Stimulated activated CD4-positive, alpha-beta T cell treated with anti-CD3 and anti-CD28 coated beads, Interleukin-15, amount 100 ng/mL, for 24 hours (primary cell): ENCODE results near the gene UTP4.
"Not testable (repeated sequence)": the region's sequence is repeated elsewhere in the genome, so short reads cannot be mapped to it uniquely, and the experiment has no call there.

Experiments used
- DNase-seq: peaks from one replicate; pipeline ENCODE4 v3.0.0-alpha.2; 2020

The UTP4 gene

GRCh38 chr16:69111216-69111875 is 21.1 kb upstream of the UTP4 start:
- no peak for DNase-seq

DNA sequence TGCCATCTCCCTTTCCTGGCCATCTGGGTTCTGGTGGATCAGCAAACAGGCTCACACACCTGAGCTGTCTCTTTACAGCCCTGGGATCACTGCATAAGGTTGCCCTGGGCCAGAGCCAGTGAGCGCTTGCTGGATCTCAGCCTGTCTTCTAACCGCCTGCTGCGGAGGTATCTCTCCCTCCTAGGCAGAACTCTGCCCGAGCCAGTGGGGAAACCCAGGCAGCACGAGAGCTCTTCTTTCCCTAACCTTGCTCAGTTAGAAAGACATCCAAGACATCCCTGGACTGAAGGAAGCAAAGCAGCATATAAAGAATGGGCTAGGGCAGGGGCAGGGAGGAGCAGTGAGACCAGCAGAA is 20.6 kb upstream of the UTP4 start:
- no peak for DNase-seq

- peak; percentile 78 for DNase-seq
Measured at GRCh38 chr16:69112285-69113129, 19.9 kb upstream of the UTP4 start.

GRCh38 chr16:69113216-69113615 is 19.2 kb upstream of the UTP4 start:
- DNase-seq, result no peak

- no peak for DNase-seq
Measured at GRCh38 chr16:69114346-69114975, 18.0 kb upstream of the UTP4 start.

DNA sequence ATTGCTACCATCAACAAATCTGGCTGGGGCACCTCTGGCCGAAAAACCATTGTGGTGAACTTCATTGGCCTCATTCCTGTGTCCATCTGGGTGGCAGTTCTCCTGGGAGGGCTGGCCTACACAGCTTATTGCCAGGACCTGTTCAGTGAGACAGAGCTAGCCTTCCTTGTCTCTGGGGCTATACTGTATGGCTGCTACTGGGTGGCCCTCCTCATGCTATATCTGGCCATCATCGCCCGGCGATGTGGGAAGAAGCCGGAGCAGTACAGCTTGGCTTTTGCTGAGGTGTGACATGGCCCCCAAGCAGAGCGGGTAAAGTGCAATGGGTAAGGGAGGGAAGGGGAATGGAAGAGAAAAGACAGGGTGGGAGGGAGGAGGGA is 17.5 kb upstream of the UTP4 start:
- no peak for DNase-seq

DNA sequence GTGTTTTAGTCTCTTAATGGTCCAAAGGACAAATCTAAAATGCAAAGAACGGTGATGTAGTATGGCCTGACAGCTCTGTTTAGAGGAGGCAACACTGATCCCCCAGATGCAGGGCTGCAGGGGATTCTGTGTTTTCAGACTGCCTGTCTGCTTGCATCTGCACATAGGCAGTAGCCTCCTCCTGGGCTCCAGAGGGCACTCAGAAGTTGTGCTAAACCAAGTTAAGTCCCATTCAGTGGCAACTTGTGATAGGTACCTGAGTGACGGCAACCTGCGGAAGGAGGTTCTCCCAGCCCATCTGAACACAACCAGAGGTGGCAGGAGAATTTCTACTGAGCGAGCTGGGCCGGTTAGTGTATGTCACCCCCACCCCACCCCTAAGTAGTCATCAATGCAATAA is 17.1 kb upstream of the UTP4 start:
- DNase-seq, result no peak

DNA sequence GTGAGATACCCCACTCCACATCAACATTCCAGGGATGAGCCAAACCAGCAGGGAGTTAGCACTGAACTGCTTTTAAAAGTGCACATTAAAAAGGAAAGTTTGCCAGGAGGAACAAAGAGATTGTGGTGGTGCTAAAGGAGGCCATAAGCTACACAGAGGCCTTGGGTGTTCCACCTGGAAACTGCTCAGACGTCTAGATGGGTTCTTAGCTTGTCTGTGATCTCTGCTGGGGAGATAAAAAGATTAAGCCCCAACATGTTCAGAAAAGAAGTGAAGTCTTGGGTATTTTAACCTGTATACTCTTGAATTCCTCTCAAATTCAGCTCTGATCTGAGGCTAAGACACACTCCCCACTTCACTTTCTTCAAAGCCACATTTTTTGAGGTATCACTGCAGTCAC is 16.6 kb upstream of the UTP4 start:
- DNase-seq, result no peak

DNA sequence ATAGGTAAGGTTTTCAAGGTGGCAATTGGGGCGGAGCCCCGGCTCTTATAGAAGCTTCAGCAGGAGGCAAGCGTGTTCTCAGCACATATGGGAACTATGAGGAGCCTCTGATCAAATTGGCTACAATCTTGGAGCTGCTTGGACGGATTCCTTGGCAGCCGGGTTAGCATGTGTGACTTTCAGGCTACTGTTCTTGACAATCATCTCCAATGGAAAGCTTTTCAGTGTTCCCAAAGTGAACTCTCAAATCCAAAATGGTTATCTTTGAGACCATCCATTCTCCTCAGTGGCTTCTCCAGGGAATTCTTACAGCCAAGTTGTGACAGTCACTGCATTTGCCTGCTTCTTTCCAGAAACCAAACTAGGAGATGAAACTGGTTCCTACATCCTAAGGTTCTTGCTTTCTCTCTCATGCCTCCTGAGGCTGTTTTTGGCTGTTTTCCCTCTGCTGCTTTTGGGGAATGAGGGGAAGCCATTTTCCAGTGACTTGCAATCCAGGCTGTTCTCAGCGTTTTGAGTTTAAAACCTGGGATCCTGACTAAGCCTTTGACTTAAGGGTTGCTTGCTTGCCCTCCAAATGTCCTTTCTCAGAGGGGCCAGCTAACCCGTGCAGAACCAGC is 16.1 kb upstream of the UTP4 start:
- DNase-seq, result no peak

GRCh38 chr16:69116906-69117305 is 15.5 kb upstream of the UTP4 start:
- DNase-seq, result no peak

GRCh38 chr16:69118468-69118867 is 14.0 kb upstream of the UTP4 start:
- DNase-seq, result no peak

DNA sequence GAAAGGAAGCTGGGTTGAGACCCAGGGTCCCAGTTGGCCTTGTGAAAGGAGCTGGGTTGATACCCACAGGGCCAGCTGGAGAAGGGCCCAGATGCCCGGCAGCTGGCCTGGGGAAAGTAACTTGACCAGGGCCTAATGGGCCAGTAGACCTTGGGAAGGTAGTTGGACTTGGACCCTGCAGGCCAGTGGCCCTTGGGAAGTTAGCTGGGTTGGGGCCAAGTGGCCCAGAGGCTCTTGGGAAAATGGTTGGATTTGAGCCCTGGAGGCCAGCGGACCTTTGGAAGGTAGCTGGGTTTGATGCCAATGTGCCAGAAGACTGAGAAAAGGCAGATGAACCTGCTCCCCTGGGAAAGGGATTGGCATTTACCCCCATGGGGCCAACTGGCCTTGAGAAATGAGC is 13.5 kb upstream of the UTP4 start:
- no peak for DNase-seq

- DNase-seq, result no peak
Measured at GRCh38 chr16:69119536-69119935, 12.9 kb upstream of the UTP4 start.

GRCh38 chr16:69120096-69120664 is 12.3 kb upstream of the UTP4 start:
- no peak for DNase-seq

- peak; percentile 73 for DNase-seq
Measured at GRCh38 chr16:69123910-69124309, 8.5 kb upstream of the UTP4 start.

GRCh38 chr16:69124406-69124805 is 8.0 kb upstream of the UTP4 start:
- not testable (repeated sequence) for DNase-seq

GRCh38 chr16:69124961-69125360 is 7.5 kb upstream of the UTP4 start:
- DNase-seq, result not testable (repeated sequence)

DNA sequence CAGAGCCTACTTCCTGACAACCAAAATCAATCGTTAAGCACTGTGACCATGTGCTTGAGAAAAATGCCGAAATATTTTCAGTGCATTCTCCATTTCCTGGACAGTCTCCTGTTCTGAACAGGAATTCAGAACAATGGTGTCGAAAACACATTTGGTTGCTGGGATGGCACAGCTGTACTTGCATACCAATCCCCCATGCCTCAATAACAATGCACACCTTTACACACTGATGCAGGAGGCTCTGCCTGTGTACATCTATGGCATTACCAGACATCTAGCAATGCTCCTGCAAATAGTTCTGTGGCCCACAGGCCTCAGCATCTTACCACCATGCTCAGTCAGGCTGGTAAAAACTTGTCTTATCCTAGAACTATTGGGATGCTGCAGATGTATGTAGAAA is 6.2 kb upstream of the UTP4 start:
- DNase-seq, result no peak

GRCh38 chr16:69126801-69127200 is 5.6 kb upstream of the UTP4 start:
- not testable (repeated sequence) for DNase-seq

- DNase-seq, result no peak
Measured at GRCh38 chr16:69127966-69128510, 4.4 kb upstream of the UTP4 start.

DNA sequence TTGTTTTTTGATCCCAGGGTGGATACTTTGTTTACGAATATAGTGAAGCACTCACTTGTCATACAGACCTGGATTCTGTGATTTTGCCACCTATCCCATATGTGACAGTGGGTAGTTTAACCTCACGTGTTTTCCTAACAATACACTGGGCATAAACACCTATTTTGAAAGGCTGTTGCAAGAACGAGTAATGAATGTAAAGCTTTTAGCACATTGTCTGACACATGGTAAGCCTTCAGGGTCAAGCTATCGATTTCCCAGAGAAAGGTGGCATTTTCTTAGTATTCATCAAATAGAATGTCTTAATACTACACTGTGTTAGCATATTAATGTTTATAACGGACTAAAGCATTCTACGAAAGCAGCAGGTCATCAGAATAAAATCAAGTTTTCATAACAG is 2.0 kb upstream of the UTP4 start:
- no peak for DNase-seq

DNA sequence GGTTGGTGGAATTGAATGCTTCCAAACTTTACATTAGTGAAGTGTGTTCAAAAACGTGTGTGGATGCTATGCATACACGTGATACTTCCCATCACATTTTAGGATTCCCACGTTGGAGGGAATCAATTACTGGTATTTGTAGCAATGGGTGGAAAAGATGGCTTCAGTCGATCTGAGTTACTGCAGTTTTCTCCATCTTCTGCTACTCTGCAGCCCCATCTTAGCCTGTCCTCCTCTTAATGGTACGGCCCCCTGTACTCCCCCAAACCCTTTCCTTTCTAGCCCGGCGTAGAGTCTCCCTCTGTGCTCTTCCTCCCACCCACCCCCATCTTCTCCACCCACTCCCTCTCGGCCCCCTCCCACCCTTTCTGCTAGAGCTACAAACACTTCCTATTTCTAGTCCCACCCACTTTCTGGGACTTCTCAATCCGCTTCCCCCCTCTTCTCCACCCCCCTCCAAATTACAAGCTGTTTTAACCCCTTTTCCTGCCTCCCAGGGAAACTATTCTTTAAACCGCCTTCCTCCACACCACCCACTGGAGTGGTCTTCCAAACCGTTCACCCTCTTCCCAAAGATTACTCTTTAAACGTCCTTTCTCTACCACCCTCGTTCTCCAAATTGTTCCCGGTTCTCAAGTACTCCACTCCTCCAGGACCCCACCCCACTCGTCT is 1.1 kb upstream of the UTP4 start:
- no peak for DNase-seq
